Uterus (tissue), 2 donors: ENCODE measurements around the gene TBC1D22B.

Experiments used
- CTCF ChIP-seq, 4 experiments: fragments of 200-600 bp in 2 of 4; fragments of 450-650 bp in 2 of 4; sonication (generic) in 2 of 4; IDR thresholded peaks; one replicate each; pipeline ENCODE4 v1.5.1; 2016 to 2019; ENCODE audit warnings: antibody characterized with exemption in 4 of 4, mild to moderate bottlenecking in 2 of 4, moderate library complexity in 1 of 4
- POLR2A ChIP-seq, 2 donors: fragments of 450-650 bp; IDR thresholded peaks; one replicate each; pipeline ENCODE4 v1.6.1; 2016; ENCODE audit warnings: antibody characterized with exemption in 2 of 2, mild to moderate bottlenecking in 1 of 2, moderate library complexity in 1 of 2

- TF ChIP-seq CTCF (IDR thresholded peaks at IDR 0.05), result no peak
- no peak for TF ChIP-seq POLR2A (IDR thresholded peaks at IDR 0.05)
These were observed 11.5 kb downstream of the TBC1D22B start for GRCh38 chr6:37269105-37269504.
